ENCODE measurements around the gene CHL1. TPM values are rescaled to one million over a fixed set of nuclear protein-coding genes. Genes with fewer than 3 reads are reported as not detected.

CHL1 gene
- total RNA-seq, 1 experiment from 2014 or later = not detected

DNA sequence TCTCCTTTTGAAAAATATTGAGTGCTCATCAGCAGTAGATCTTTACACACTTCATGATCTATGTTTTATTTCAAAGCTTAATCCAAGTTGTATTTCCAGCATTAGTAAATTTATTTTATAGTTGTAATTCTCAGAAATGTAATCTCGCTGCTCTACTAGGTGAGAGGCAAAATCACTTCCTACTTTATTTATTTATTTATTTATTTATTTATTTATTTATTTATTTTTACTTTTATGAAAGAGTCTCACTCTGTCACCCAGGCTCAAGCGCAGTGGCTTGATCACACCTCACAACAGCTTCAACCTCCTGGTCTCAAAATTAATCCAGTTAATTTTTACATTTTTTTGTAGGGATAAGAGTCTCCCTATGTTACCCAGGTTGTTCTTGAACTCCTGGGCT, 127.9 kb downstream of the CHL1 start:
- POLR2A ChIA-PET = no interaction called here
- intact Hi-C loops (cut with micrococcal nuclease; ENCODE audit: unreplicated experiment) = no loop called here
- H3K27ac Mint-ChIP-seq (ENCODE audit: unreplicated experiment) = no peak overlapping the region

DNA sequence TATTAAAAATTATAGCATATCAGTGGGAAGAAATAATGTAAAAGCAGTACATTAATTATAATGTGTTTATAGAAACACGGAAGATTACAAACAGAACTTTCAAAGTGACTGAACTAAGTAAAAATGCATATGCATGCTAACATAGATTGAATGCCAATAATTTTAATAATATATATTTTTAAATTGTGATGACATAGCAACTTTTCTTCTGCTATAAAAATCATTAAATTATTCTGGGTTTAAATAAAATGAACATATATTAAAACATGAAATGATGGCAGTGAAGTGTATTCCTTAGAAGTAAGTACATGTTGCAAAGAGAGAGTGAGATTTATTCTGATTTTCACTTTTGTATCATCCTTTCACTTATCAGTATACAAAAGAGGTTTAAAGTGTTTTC, 128.9 kb downstream of the CHL1 start:
- no peaks in the 10 kb centered on the region for H3K9me3 ChIP-seq
- Mint-ChIP-seq H3K36me3 (ENCODE audit: insufficient read depth, unreplicated experiment) (no peaks in the 10 kb centered on the region), H3K27me3 (ENCODE audit: insufficient read depth, unreplicated experiment) (no peaks in the 10 kb centered on the region), H3K4me3 (ENCODE audit: unreplicated experiment) (no peak overlapping the region), H3K4me1 (ENCODE audit: low read depth, unreplicated experiment) (no peaks in the 10 kb centered on the region), H3K27ac (ENCODE audit: unreplicated experiment) (no peak overlapping the region), H3K9me3 (ENCODE audit: unreplicated experiment) (no peaks in the 10 kb centered on the region)
- intact Hi-C loops (cut with micrococcal nuclease; ENCODE audit: unreplicated experiment) = no loop called here
- no peaks in the 10 kb centered on the region for H3K4me1 ChIP-seq
- no TSS peak for BruUV-seq (replicated peaks)
- TF ChIP-seq, protein P1, sequence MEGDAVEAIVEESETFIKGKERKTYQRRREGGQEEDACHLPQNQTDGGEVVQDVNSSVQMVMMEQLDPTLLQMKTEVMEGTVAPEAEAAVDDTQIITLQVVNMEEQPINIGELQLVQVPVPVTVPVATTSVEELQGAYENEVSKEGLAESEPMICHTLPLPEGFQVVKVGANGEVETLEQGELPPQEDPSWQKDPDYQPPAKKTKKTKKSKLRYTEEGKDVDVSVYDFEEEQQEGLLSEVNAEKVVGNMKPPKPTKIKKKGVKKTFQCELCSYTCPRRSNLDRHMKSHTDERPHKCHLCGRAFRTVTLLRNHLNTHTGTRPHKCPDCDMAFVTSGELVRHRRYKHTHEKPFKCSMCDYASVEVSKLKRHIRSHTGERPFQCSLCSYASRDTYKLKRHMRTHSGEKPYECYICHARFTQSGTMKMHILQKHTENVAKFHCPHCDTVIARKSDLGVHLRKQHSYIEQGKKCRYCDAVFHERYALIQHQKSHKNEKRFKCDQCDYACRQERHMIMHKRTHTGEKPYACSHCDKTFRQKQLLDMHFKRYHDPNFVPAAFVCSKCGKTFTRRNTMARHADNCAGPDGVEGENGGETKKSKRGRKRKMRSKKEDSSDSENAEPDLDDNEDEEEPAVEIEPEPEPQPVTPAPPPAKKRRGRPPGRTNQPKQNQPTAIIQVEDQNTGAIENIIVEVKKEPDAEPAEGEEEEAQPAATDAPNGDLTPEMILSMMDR (IDR thresholded peaks at IDR 0.05; ENCODE audit: insufficient read depth in 1 of 2, low read depth in 1 of 2, low read length in 1 of 2, severe bottlenecking in 1 of 2, unreplicated experiment in 1 of 2) = no peak
- H3K27me3 ChIP-seq (replicated peaks; ENCODE audit: control insufficient read depth, insufficient read depth, low read length) = no peaks in the 10 kb centered on the region
- ChIA-PET POLR2A (no interaction called here), CTCF (no interaction called here)
- H3K4me3 ChIP-seq (ENCODE audit: low read depth, low read length) = no peak overlapping the region
- no peak for DNase-seq
- no peaks in the 10 kb centered on the region for H3K36me3 ChIP-seq (ENCODE audit: control insufficient read depth, insufficient read depth, low read length)

More for the DNA sequence above, 127.9 kb downstream of the CHL1 start:
- Histone ChIP-seq H3K4me3 (ENCODE audit: low read depth, low read length) (no peak overlapping the region), H3K27me3 (replicated peaks; ENCODE audit: control insufficient read depth, insufficient read depth, low read length) (no peaks in the 10 kb centered on the region), H3K4me1 (no peaks in the 10 kb centered on the region), H3K36me3 (ENCODE audit: control insufficient read depth, insufficient read depth, low read length) (no peaks in the 10 kb centered on the region), H3K9me3 (no peaks in the 10 kb centered on the region)
- CTCF ChIA-PET = no interaction called here
- H3K9me3 Mint-ChIP-seq (ENCODE audit: unreplicated experiment) = no peaks in the 10 kb centered on the region
- DNase-seq = no peak
- TF ChIP-seq, protein P1 (IDR thresholded peaks at IDR 0.05; ENCODE audit: insufficient read depth in 1 of 2, low read depth in 1 of 2, low read length in 1 of 2, severe bottlenecking in 1 of 2, unreplicated experiment in 1 of 2) = no peak
- H3K4me3 Mint-ChIP-seq (ENCODE audit: unreplicated experiment) = no peak overlapping the region
- H3K27me3 Mint-ChIP-seq (ENCODE audit: insufficient read depth, unreplicated experiment) = no peaks in the 10 kb centered on the region
- no TSS peak for BruUV-seq (replicated peaks)
- no peaks in the 10 kb centered on the region for H3K36me3 Mint-ChIP-seq (ENCODE audit: insufficient read depth, unreplicated experiment)
- no peaks in the 10 kb centered on the region for H3K4me1 Mint-ChIP-seq (ENCODE audit: low read depth, unreplicated experiment)

DNA sequence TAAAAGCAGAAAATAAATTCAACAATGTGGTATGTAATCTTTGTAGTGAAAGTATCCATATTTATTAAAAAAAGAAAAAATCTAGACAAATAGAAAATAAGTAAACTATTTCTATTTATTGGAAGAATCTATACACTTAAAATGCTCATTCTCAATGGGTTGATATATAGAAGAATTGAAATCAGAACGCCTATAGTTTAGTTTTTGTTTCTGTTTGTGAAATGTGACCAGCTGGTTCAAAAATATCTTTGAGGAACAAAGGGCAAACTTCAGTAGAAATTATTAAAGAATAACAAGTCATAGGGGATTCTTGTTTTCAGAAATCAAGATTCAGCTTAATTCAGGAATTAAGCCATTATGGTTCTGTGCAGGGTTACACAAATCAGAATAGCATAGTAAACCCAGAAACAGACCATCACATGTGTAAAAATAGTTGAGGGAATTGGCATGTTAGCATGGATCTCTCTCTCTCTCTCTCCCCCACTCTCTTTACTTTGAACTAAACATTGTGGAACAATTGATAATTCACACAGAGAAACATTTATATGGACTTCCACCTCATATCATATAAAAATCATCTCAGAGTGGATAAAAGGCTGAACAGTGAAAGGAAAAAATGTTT, 134.0 kb downstream of the CHL1 start:
- H3K9me3 ChIP-seq = no peaks in the 10 kb centered on the region

More for the DNA sequence above, 134.0 kb downstream of the CHL1 start:
- POLR2A ChIA-PET = no interaction called here
- BruUV-seq (replicated peaks) = no TSS peak
- Mint-ChIP-seq H3K4me3 (ENCODE audit: unreplicated experiment) (no peak overlapping the region), H3K27me3 (ENCODE audit: insufficient read depth, unreplicated experiment) (no peaks in the 10 kb centered on the region), H3K4me1 (ENCODE audit: low read depth, unreplicated experiment) (no peaks in the 10 kb centered on the region), H3K27ac (ENCODE audit: unreplicated experiment) (no peak overlapping the region), H3K36me3 (ENCODE audit: insufficient read depth, unreplicated experiment) (no peaks in the 10 kb centered on the region), H3K9me3 (ENCODE audit: unreplicated experiment) (no peaks in the 10 kb centered on the region)
- H3K4me3 ChIP-seq (ENCODE audit: low read depth, low read length) = no peak overlapping the region
- no peaks in the 10 kb centered on the region for H3K36me3 ChIP-seq (ENCODE audit: control insufficient read depth, insufficient read depth, low read length)
- intact Hi-C loops (cut with micrococcal nuclease; ENCODE audit: unreplicated experiment) = no loop called here
- DNase-seq = no peak
- no peaks in the 10 kb centered on the region for H3K27me3 ChIP-seq (replicated peaks; ENCODE audit: control insufficient read depth, insufficient read depth, low read length)
- TF ChIP-seq, protein P1 (IDR thresholded peaks at IDR 0.05; ENCODE audit: insufficient read depth in 1 of 2, low read depth in 1 of 2, low read length in 1 of 2, severe bottlenecking in 1 of 2, unreplicated experiment in 1 of 2) = no peak
- H3K4me1 ChIP-seq = no peaks in the 10 kb centered on the region
- CTCF ChIA-PET = no interaction called here
